Testis (tissue), 3 donors: ENCODE measurements around the gene RPS6KA4. TPM values are rescaled to one million over a fixed set of nuclear protein-coding genes. Genes with fewer than 3 reads are reported as not detected.
"Not testable (repeated sequence)": the region's sequence is repeated elsewhere in the genome, so short reads cannot be mapped to it uniquely, and the experiment has no call there.

ENCODE experiments used
- DNase-seq: peaks from one replicate; pipeline ENCODE4 v3.0.0-alpha.2; 2019
- H3K27ac ChIP-seq, 2 donors: fragments of 200-600 bp; sonication (generic); one replicate each; pipeline ENCODE4 v1.5.1; 2019
- H3K27me3 ChIP-seq: fragments of 200-600 bp; sonication (generic); one replicate; pipeline ENCODE4 v1.5.1; 2019
- H3K36me3 ChIP-seq: fragments of 200-600 bp; sonication (generic); one replicate; pipeline ENCODE4 v1.5.1; 2017; ENCODE audit warnings: low read depth; ENCODE audit errors: missing control alignments
- H3K4me1 ChIP-seq: fragments of 200-600 bp; sonication (generic); one replicate; pipeline ENCODE4 v1.5.1; 2019
- H3K4me3 ChIP-seq, 2 donors: fragments of 200-600 bp; sonication (generic); one replicate each; pipeline ENCODE4 v1.5.1; 2017 to 2019
- H3K9me3 ChIP-seq: fragments of 200-600 bp; sonication (generic); one replicate; pipeline ENCODE4 v1.5.1; 2017
- CTCF ChIP-seq, 3 experiments: fragments of 450-650 bp in 2 of 3; fragments of 200-600 bp in 1 of 3; sonication (generic) in 1 of 3; IDR thresholded peaks; one replicate each; pipeline ENCODE4 v1.5.1; 2016 to 2019; ENCODE audit warnings: antibody characterized with exemption in 3 of 3, mild to moderate bottlenecking in 2 of 3, moderate library complexity in 1 of 3
- POLR2A ChIP-seq: fragments of 450-650 bp; IDR thresholded peaks from one replicate; pipeline ENCODE4 v1.6.1; 2017; ENCODE audit warnings: antibody characterized with exemption, mild to moderate bottlenecking, moderate library complexity
- WGBS, 2 donors: methylation state at CpG; one replicate each; pipeline ENCODE4 v1.1.5; 2018; 5-methylcytosine and 5-hydroxymethylcytosine counted together
- intact Hi-C: fragments of 100-400 bp; cut with DNase I; formaldehyde crosslinking; loops from one replicate; pipeline ENCODE4 v1.15.1; 2023; ENCODE audit warnings: low total_unique reads
- polyA plus RNA-seq: library from polyadenylated mRNA; stranded (reverse); fragments of 350-450 nt; fragmentation: Illumina TruSeq; extraction: RNeasy Lipid Tissue Mini Kit (QIAGEN cat#74804); gene quantifications from one replicate; pipeline ENCODE4 v1.2.3, GENCODE V29; 2014; ENCODE audit warnings: low read depth, low replicate concordance; ENCODE audit not compliant: insufficient read depth
- total RNA-seq, 2 donors: library from RNA; depleted of rRNA; stranded (reverse); fragments of >200 nt; gene quantifications; one replicate each; pipeline ENCODE4 v1.2.3, GENCODE V29; 2016

RPS6KA4 gene
- total and polyA plus RNA-seq, 3 donors from 2014 or later = 9.2 to 15.6 (median 15.6) TPM

- 88 to 94% methylated on average over 3 of the region's 3 CpGs for WGBS, 2 donors
- peaks cover 12% of the 10 kb centered on the region for H3K4me1 ChIP-seq
- no peaks in the 10 kb centered on the region for H3K36me3 ChIP-seq
- intact Hi-C loops = no loop called here
- H3K27me3 ChIP-seq = no peaks in the 10 kb centered on the region
- no peak overlapping the region for H3K27ac ChIP-seq
- no peaks in the 10 kb centered on the region for H3K9me3 ChIP-seq
- TF ChIP-seq POLR2A = no peak
- TF ChIP-seq CTCF (IDR thresholded peaks at IDR 0.05) = no peak
- no peak for DNase-seq
- H3K4me3 ChIP-seq = no peak overlapping the region
These were observed 54.5 kb downstream of the RPS6KA4 start for GRCh38 chr11:64413417-64413816.

GRCh38 chr11:64415286-64415685 lies 56.3 kb downstream of the RPS6KA4 start:
- WGBS, 2 donors = 63 to 64% methylated on average over 10 of the region's 10 CpGs
- TF ChIP-seq CTCF (IDR thresholded peaks at IDR 0.05) (no peak), POLR2A (no peak)
- no peaks in the 10 kb centered on the region for H3K9me3 ChIP-seq
- H3K27ac ChIP-seq = no peak overlapping the region
- H3K36me3 ChIP-seq = no peaks in the 10 kb centered on the region
- H3K27me3 ChIP-seq = no peaks in the 10 kb centered on the region
- H3K4me1 ChIP-seq = peaks cover under 1% of the 10 kb centered on the region
- intact Hi-C loops = no loop called here
- DNase-seq = no peak
- no peak overlapping the region for H3K4me3 ChIP-seq

GRCh38 chr11:64415996-64416728 lies 57.2 kb downstream of the RPS6KA4 start:
- Histone ChIP-seq H3K27ac (no peak overlapping the region), H3K36me3 (no peaks in the 10 kb centered on the region), H3K4me3 (no peak overlapping the region), H3K27me3 (no peaks in the 10 kb centered on the region), H3K9me3 (no peaks in the 10 kb centered on the region), H3K4me1 (no peaks in the 10 kb centered on the region)
- TF ChIP-seq CTCF (IDR thresholded peaks at IDR 0.05) (no peak), POLR2A (no peak)
- 84 to 88% methylated on average over 8 of the region's 9 CpGs for WGBS, 2 donors
- intact Hi-C loops = no loop called here
- no peak for DNase-seq

GRCh38 chr11:64418233-64418632 lies 59.3 kb downstream of the RPS6KA4 start:
- intact Hi-C loops, DNase-seq, H3K4me3 ChIP-seq, H3K4me1 ChIP-seq, H3K27ac ChIP-seq, H3K36me3 ChIP-seq, H3K9me3 ChIP-seq, H3K27me3 ChIP-seq: not testable (repeated sequence)
- 88 to 93% methylated on average over 7 of the region's 7 CpGs for WGBS, 2 donors

GRCh38 chr11:64419257-64419790 lies 60.4 kb downstream of the RPS6KA4 start:
- no peak for DNase-seq
- WGBS, 2 donors = 96 to 97% methylated on average over 6 to 11 of the region's 11 CpGs
- H3K9me3 ChIP-seq = no peaks in the 10 kb centered on the region
- H3K4me1 ChIP-seq = no peaks in the 10 kb centered on the region
- no peaks in the 10 kb centered on the region for H3K36me3 ChIP-seq
- intact Hi-C loops = no loop called here
- no peak for TF ChIP-seq CTCF (IDR thresholded peaks at IDR 0.05)
- TF ChIP-seq POLR2A = no peak
- no peak overlapping the region for H3K4me3 ChIP-seq
- H3K27me3 ChIP-seq = no peaks in the 10 kb centered on the region
- no peak overlapping the region for H3K27ac ChIP-seq
